Esophagus muscularis mucosa (tissue), 4 donors: Measurements from ENCODE around the gene MIER3. TPM values are rescaled to one million over a fixed set of nuclear protein-coding genes. Genes with fewer than 3 reads are reported as not detected.

Source experiments
- DNase-seq: peaks from one replicate; pipeline ENCODE4 v3.0.0-alpha.2; 2017; ENCODE audit errors: extremely low spot score
- H3K27ac ChIP-seq, 4 donors: fragments of 200-600 bp; sonication (generic); replicated peaks in 1 of 4; 1 replicate in 3 of 4; 2 replicates in 1 of 4; pipeline ENCODE4 v1.5.1; 2016 to 2019; ENCODE audit warnings: mild to moderate bottlenecking in 1 of 4
- H3K27me3 ChIP-seq, 4 donors: fragments of 200-600 bp; sonication (generic); one replicate each; pipeline versions ENCODE4 v1.5.1 to v1.6.0; 2016 to 2019
- H3K36me3 ChIP-seq, 4 donors: fragments of 200-600 bp; sonication (generic); one replicate each; pipeline ENCODE4 v1.5.1; 2016 to 2019
- H3K4me1 ChIP-seq, 4 donors: fragments of 200-600 bp; sonication (generic); one replicate each; pipeline ENCODE4 v1.5.1; 2016 to 2019
- H3K4me3 ChIP-seq, 4 donors: fragments of 200-600 bp; sonication (generic); 1 replicate in 2 of 4; 2 replicates in 2 of 4; pipeline ENCODE4 v1.5.1; 2016 to 2019; ENCODE audit warnings: mild to moderate bottlenecking in 4 of 4, moderate library complexity in 1 of 4
- H3K9me3 ChIP-seq, 4 donors: fragments of 200-600 bp; sonication (generic); 1 replicate in 3 of 4; 2 replicates in 1 of 4; pipeline ENCODE4 v1.5.1; 2016 to 2019
- CTCF ChIP-seq, 3 experiments: fragments of 200-600 bp in 2 of 3; fragments of 450-650 bp in 1 of 3; sonication (generic) in 2 of 3; IDR thresholded peaks; one replicate each; pipeline ENCODE4 v1.5.1; 2017 to 2019; ENCODE audit warnings: antibody characterized with exemption in 3 of 3, mild to moderate bottlenecking in 2 of 3, moderate library complexity in 1 of 3
- EP300 ChIP-seq: sonication (generic); formaldehyde crosslinking; IDR thresholded peaks from one replicate; pipeline ENCODE4 v1.6.1; 2017; ENCODE audit warnings: antibody characterized with exemption
- POLR2A ChIP-seq: fragments of 450-650 bp; IDR thresholded peaks from one replicate; pipeline ENCODE4 v1.6.1; 2017; ENCODE audit warnings: antibody characterized with exemption, moderate library complexity, mild to moderate bottlenecking, low read depth
- POLR2AphosphoS5 ChIP-seq, 2 donors: sonication (generic); formaldehyde crosslinking; IDR thresholded peaks; one replicate each; pipeline ENCODE4 v1.6.1; 2017; ENCODE audit warnings: antibody characterized with exemption in 2 of 2
- WGBS: methylation state at CpG from one replicate; pipeline ENCODE4 v1.1.5; 2018; 5-methylcytosine and 5-hydroxymethylcytosine counted together
- intact Hi-C: fragments of 100-400 bp; cut with DNase I; formaldehyde crosslinking; loops from one replicate; pipeline ENCODE4 v1.15.1; 2023
- total RNA-seq, 4 donors: library from RNA; depleted of rRNA; stranded (reverse); fragments of >200 nt; gene quantifications; one replicate each; pipeline versions ENCODE4 v1.1.0 to v1.2.1, GENCODE V29; 2016

Gene MIER3
- total RNA-seq, 4 donors from 2014 or later: 11.1 to 16.2 (median 13.0) TPM

- under 1% methylated on average over 46 of the region's 84 CpGs for WGBS
- intact Hi-C loops: loop anchor here (1.0 to 10.0 kb wide), 3 partner anchors 43 to 1555 kb away; partner anchors contain the start of genes GPBP1, MIER3 and PLK2
Observed at GRCh38 chr5:56909294-56910209, 42.4 kb downstream of the MIER3 start, which contains the start of gene SETD9. Gene SETD9, plus strand, starts transcription at chr5:56909596. Its CDS starts 50 bp downstream, at chr5:56909646.

GRCh38 chr5:56908942-56909293 is 43.0 kb downstream of the MIER3 start:
- H3K9me3 ChIP-seq: no peaks in the 10 kb centered on the region
- H3K36me3 ChIP-seq: peaks cover 0 to 3% (median 0%) of the 10 kb centered on the region in 4 donors
- H3K4me1 ChIP-seq: peaks cover 7 to 15% (median 11%) of the 10 kb centered on the region in 4 donors
- 6% methylated on average over 19 of the region's 19 CpGs for WGBS
- H3K27ac ChIP-seq: peak overlapping the region; percentile 88 to 96 (median 94)
- no peak for TF ChIP-seq POLR2A
- TF ChIP-seq EP300: no peak
- TF ChIP-seq POLR2AphosphoS5 (IDR thresholded peaks at IDR 0.05): no peak
- no peak for TF ChIP-seq CTCF (IDR thresholded peaks at IDR 0.05)
- intact Hi-C loops: loop anchor here (5.0 to 10.0 kb wide), 2 partner anchors 43 to 1556 kb away; partner anchors contain the start of genes MIER3 and PLK2
- no peak for DNase-seq
- peak overlapping the region; percentile 67 to 77 (median 73) for H3K4me3 ChIP-seq
- no peaks in the 10 kb centered on the region for H3K27me3 ChIP-seq

More at GRCh38 chr5:56909294-56910209, 42.4 kb downstream of the MIER3 start, which contains the start of gene SETD9:
- no peaks in the 10 kb centered on the region for H3K9me3 ChIP-seq
- no peak for TF ChIP-seq EP300
- TF ChIP-seq POLR2A: peak; percentile 29
- TF ChIP-seq CTCF (IDR thresholded peaks at IDR 0.05): no peak
- TF ChIP-seq POLR2AphosphoS5 (IDR thresholded peaks at IDR 0.05): peak; percentile 80 to 84
- no peaks in the 10 kb centered on the region for H3K27me3 ChIP-seq
- H3K4me1 ChIP-seq: peaks cover 7 to 15% (median 11%) of the 10 kb centered on the region in 4 donors
- H3K27ac ChIP-seq: peak within 1 kb of the TSS; percentile 88 to 96 (median 94)
- DNase-seq: peak; percentile 99
- H3K4me3 ChIP-seq: peak within 1 kb of the TSS; percentile 67 to 77 (median 73)
- H3K36me3 ChIP-seq: peaks cover 0 to 3% (median 0%) of the 10 kb centered on the region in 4 donors

- no peak for DNase-seq
Observed at GRCh38 chr5:56900858-56901578, 50.9 kb downstream of the MIER3 start.

GRCh38 chr5:56900395-56900794 is 51.5 kb downstream of the MIER3 start:
- Histone ChIP-seq H3K9me3 (no peaks in the 10 kb centered on the region), H3K4me1 (no peaks in the 10 kb centered on the region), H3K36me3 (peaks cover 0 to under 1% (median 0%) of the 10 kb centered on the region in 4 donors), H3K4me3 (no peak overlapping the region), H3K27me3 (no peaks in the 10 kb centered on the region), H3K27ac (no peak overlapping the region)
- no peak for DNase-seq
- 60% methylated on average over 4 of the region's 4 CpGs for WGBS
- intact Hi-C loops: loop anchor here (5.0 to 10.0 kb wide), 2 partner anchors 322 to 1564 kb away; partner anchors contain the start of gene PLK2
- TF ChIP-seq CTCF (IDR thresholded peaks at IDR 0.05) (no peak), POLR2AphosphoS5 (IDR thresholded peaks at IDR 0.05) (no peak), POLR2A (no peak), EP300 (no peak)

More at GRCh38 chr5:56900858-56901578, 50.9 kb downstream of the MIER3 start:
- H3K36me3 ChIP-seq: no peaks in the 10 kb centered on the region
- H3K4me3 ChIP-seq: no peak overlapping the region
- H3K27ac ChIP-seq: no peak overlapping the region
- H3K9me3 ChIP-seq: no peaks in the 10 kb centered on the region
- peak; percentile 72 to 78 (median 75) for TF ChIP-seq CTCF (IDR thresholded peaks at IDR 0.05)
- TF ChIP-seq EP300: no peak
- intact Hi-C loops: loop anchor here (5.0 to 10.0 kb wide), 2 partner anchors 321 to 1564 kb away; partner anchors contain the start of gene PLK2
- WGBS: 31% methylated on average over 3 of the region's 3 CpGs
- no peaks in the 10 kb centered on the region for H3K4me1 ChIP-seq
- no peaks in the 10 kb centered on the region for H3K27me3 ChIP-seq
